ENCODE measurements around the gene TMED1.

- TF ChIP-seq POLR2AphosphoS5 (IDR thresholded peaks at IDR 0.05; ENCODE audit: low read depth, low read length) (no peak), TAF1 (IDR thresholded peaks at IDR 0.05; ENCODE audit: borderline replicate concordance, low read depth, low read length) (no peak)
Measured at GRCh38 chr19:10784257-10784656, 51.8 kb downstream of the TMED1 start.
